Epithelial cell of prostate (primary cell): ENCODE data around the gene CASP4.

ENCODE experiments used
- DNase-seq: peaks from one replicate; pipeline ENCODE4 v3.0.0-alpha.2; 2011; ENCODE audit warnings: low read depth, low spot score
- H3K27ac ChIP-seq: fragments of 450-650 bp; 2 replicates; pipeline ENCODE4 v1.5.1; 2017; ENCODE audit warnings: mild to moderate bottlenecking

The CASP4 gene

GRCh38 chr11:104897891-104898684 lies 70.3 kb downstream of the CASP4 start, which contains the start of gene CASP12:
CASP12 (minus strand) TSS chr11:104898460.
- no peak within 1 kb of the TSS for H3K27ac ChIP-seq
- DNase-seq, result no peak

- no peak overlapping the region for H3K27ac ChIP-seq
- no peak for DNase-seq
Measured at GRCh38 chr11:104895634-104896033, 72.7 kb downstream of the CASP4 start.

GRCh38 chr11:104893876-104894275 lies 74.5 kb downstream of the CASP4 start:
- no peak for DNase-seq

More at GRCh38 chr11:104893876-104894275, 74.5 kb downstream of the CASP4 start:
- no peak overlapping the region for H3K27ac ChIP-seq
